ENCODE results near the gene SOCS6.
A peak's percentile ranks its signal among the peaks of the same experiment; 100 is the strongest.
"Not testable (repeated sequence)": the region's sequence is repeated elsewhere in the genome, so short reads cannot be mapped to it uniquely, and the experiment has no call there.

SOCS6 gene

GRCh38 chr18:70362258-70362657 lies 73.4 kb downstream of the SOCS6 start:
- no peak for DNase-seq (ENCODE audit: low read depth)

GRCh38 chr18:70363861-70364260 lies 75.0 kb downstream of the SOCS6 start:
- no peak for DNase-seq (ENCODE audit: low read depth)

- DNase-seq (ENCODE audit: low read depth): no peak
These were observed 76.5 kb downstream of the SOCS6 start for GRCh38 chr18:70365361-70365760.

GRCh38 chr18:70366174-70366573 lies 77.3 kb downstream of the SOCS6 start:
- DNase-seq (ENCODE audit: low read depth): no peak

- DNase-seq (ENCODE audit: low read depth): no peak
These were observed 77.8 kb downstream of the SOCS6 start for GRCh38 chr18:70366670-70367069.

- not testable (repeated sequence) for DNase-seq (ENCODE audit: low read depth)
These were observed 78.5 kb downstream of the SOCS6 start for GRCh38 chr18:70367344-70367743.

GRCh38 chr18:70368903-70369302 lies 80.1 kb downstream of the SOCS6 start:
- no peak for DNase-seq (ENCODE audit: low read depth)

GRCh38 chr18:70370762-70371733 lies 82.2 kb downstream of the SOCS6 start:
- DNase-seq (ENCODE audit: low read depth): no peak

- no peak for DNase-seq (ENCODE audit: low read depth)
These were observed 83.1 kb downstream of the SOCS6 start for GRCh38 chr18:70371908-70372307.

GRCh38 chr18:70372450-70373041 lies 83.7 kb downstream of the SOCS6 start:
- no peak for DNase-seq (ENCODE audit: low read depth)

GRCh38 chr18:70373042-70373519 lies 84.2 kb downstream of the SOCS6 start:
- no peak for DNase-seq (ENCODE audit: low read depth)

- no peak for DNase-seq (ENCODE audit: low read depth)
These were observed 85.3 kb downstream of the SOCS6 start for GRCh38 chr18:70374154-70374553.

- DNase-seq (ENCODE audit: low read depth): no peak
These were observed 87.5 kb downstream of the SOCS6 start for GRCh38 chr18:70376137-70376913.

- no peak for DNase-seq (ENCODE audit: low read depth)
These were observed 88.0 kb downstream of the SOCS6 start for GRCh38 chr18:70376914-70377258.

GRCh38 chr18:70377317-70377799 lies 88.5 kb downstream of the SOCS6 start:
- DNase-seq (ENCODE audit: low read depth): no peak

- DNase-seq (ENCODE audit: low read depth): peak; percentile 11
These were observed 89.2 kb downstream of the SOCS6 start for GRCh38 chr18:70377857-70378701.

Data from CMK (cell line).